SW480 (cell line): ENCODE measurements around the gene IFFO2.

ENCODE experiments used
- DNase-seq: peaks from one replicate; pipeline ENCODE4 v3.0.0-alpha.2; 2016; ENCODE audit warnings: low spot score

The IFFO2 gene

DNA sequence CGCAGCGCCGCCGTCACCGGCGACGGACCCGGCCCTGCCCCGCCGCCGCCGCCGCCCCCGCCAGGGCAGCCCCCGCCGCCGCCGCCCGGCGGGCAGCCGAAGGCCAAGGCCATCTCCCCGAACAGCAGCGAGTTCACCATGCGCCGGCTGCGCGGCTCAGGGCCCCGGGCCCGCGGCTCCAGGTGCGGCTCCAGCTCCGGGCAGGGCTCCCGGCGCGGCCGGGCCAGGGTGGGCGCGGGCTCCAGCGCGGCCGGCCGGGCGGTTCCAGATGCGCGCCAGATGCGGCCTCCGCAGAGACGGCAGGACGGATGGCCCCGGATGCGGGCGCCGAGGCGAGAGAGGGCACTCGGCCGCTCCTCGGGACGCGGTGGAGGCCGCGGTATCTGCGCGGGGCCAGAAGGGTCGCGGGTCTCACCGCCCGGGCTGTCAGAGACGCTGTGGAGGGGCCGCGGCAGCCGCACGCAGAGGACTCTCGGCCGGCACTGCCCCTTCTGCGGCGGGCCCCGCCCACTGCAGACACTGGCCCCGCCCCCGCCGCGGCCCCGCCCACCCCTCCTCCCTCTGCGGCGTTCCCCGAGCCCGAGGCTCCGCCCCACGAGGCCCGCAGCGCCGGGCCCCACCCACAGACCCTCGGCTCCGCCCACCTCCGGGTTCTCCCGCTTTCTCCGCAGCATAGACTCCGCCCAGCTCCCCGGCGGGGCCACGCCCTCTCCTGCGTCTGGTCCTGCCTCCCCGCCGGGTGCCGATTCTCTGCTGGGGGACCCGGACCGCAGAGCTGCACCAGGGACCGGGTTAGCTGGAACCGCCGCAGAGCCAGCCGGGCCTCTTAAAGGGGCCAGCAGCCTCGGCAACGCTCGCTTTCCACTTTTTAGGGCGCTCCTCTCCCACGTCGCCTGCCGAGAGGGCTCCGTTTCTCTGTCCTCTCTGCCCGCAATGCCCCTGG, at the start of gene IFFO2:
TSS of gene IFFO2 (minus strand) at position 484 of the 943 bp plus-strand sequence. CDS start at position 140, 344 bp downstream.
- peak; percentile 86 for DNase-seq

DNA sequence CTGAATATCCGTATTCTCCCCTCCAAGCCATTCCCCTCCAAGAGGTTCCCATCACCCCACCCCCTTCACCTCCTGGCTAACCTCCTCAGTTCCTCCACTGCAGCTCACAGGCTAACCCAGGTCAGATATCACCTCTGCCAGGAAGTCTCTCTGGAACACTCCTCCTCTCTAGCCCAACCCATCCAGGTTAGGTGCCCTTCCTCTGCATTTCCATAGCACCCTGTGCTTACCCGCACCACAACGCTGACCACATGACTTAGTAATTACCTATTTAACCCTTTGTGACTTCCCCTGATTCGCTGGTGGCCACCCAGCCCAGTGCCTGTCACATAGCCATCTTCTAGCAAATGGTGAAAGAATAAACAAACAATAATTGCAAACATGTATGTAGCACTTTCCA, 49.5 kb upstream of the IFFO2 start:
- peak; percentile 26 for DNase-seq

DNA sequence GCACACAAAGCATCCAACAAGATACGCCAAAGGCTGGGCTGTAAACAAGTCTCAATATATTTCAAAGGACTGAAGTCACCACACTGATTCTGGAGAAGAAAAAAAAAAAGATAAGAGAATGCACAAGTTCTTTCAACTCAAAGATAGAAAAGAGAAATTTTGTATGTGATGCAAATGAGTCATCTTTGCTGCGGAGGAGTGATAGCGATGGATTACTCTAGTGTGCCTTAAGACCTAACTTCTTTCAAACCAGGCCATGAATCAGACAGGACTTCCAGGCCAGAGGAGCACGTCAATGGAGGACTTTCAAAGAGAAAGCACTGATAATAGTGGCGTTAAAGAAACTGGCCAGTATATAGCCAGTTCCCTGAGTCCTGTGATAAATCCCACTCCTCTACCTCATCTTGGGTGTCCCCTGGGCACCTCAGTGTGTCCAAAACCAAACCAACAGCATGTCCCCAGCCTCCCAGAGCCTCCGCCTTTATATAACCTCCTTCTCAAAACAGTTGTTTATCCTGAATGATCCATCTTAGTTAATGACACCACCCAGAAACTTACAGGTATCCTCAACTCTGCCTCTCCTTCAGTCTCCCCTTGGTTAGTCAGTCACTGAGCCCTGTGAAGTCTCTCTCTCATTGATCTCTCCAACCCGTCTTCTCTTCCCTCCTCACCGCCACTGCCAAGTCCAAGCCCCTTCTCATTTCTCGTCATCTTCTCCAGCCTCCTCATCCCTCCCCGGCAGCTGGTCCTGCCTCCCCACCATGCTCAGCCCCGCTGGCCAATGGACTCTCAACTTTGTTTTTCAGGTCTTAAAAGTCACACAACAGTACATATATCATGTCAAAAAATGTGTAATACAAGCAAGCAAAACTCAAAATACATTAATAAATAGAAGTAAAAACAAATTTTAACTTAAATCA, 47.2 kb upstream of the IFFO2 start:
- DNase-seq, result no peak

GRCh38 chr1:19000065-19000464, 43.6 kb upstream of the IFFO2 start:
- no peak for DNase-seq

- no peak for DNase-seq
Measured at GRCh38 chr1:18999359-18999758, 42.9 kb upstream of the IFFO2 start.

DNA sequence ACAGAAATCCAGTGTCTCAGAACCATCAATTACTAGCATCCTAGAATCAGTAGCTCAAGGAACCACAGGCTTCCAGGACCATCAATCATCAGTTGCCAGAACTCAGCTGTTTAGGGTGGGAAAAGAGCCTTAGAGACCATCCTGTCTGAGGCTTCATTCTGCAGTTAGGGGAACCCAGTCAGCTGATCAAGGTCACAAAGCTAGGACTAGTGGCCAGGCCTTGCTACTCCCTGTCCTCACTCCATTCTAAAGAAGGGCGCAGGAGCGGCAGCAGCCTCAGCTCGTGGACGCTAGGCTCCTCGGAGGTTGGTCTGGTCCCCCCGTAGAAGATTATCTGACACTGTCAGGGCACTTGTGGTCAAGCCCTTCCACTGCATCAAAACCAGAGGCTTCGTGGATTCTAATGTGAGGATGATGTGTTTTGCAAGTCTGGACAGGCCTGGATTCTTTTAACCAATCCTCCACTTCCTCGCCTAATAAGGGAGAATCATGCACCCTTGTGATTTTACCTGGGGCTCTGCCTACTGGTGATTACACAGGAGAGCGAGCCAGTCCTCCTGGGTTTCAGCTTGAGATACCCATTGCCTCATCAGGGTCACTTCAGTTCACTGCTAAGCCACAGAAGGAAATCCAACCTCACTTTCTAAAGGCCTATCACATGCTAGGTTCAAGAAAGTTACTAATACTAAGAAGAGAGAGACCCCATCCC, 41.7 kb upstream of the IFFO2 start:
- no peak for DNase-seq

- DNase-seq, result no peak
Measured at GRCh38 chr1:18997508-18997907, 41.0 kb upstream of the IFFO2 start.

- DNase-seq, result no peak
Measured at GRCh38 chr1:18996548-18997177, 40.2 kb upstream of the IFFO2 start.

- no peak for DNase-seq
Measured at GRCh38 chr1:18994381-18994780, 37.9 kb upstream of the IFFO2 start.

DNA sequence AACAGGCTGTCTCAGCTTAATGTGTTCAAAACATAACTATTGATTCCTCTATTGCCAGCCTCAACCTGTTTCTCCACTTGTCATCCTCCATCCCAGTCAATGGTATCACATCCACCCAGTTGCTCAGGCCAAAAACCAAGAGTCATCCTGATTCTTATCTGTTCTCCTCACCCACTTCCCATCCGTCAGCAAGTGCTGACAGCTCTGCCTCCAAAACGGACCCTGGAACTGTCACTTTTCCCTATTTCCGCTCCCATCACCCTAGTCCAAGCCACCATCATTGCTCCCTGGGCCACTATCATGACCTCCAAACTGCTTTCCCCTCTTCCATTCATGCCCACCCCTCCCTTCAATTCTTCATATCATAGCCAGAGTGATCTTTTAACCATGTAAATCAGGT, 36.2 kb upstream of the IFFO2 start:
- DNase-seq, result no peak

DNA sequence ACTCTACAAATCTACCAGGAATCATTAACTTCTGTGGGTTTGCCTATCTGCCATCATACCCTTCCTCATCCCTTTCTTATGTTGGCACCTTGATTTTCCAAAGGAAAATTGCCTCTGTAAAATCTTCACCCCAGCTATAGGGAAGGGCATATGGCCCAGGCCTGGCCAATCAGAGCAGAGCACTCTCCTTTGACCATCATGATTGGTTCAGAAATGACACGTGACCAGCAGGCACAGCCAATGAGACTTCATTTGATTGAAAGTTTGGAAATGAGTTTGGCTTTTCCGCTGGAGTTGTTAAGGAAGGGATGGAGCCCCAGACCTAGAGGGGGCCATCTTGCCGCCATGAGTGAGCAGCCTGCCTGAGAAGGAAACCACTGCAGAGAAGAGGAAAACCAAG, 35.1 kb upstream of the IFFO2 start:
- DNase-seq, result no peak

GRCh38 chr1:18989896-18990295, 33.4 kb upstream of the IFFO2 start:
- DNase-seq, result no peak

DNA sequence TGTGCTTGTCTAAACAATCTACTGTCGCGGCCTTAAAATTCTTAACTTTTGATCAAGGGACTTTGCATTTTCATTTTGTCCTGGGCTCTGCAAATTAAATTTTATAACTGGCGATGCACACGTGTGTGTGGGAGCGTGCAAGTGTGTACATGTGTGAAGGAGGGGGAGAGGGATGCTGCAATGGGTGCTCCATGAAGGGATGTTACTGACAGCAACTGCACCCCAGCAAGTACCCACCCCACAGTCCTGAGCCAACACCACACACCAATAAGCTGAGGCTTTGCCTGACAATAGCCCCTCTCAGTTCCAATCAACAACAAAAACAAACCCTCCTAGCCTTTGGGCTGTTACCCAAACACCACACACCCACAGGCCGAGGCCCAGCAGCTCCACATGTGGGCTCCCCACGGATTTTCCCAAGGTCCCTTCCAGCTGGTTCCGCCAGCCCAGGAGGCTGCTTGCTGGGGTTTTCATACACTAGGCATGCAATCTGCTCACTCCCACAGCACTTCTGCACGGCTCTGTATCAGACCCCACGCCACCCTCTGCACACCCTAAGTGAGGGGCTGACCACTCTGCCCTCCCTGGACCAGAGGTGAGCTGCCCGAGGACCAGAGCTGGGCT, 32.8 kb upstream of the IFFO2 start:
- no peak for DNase-seq

- DNase-seq, result no peak
Measured at GRCh38 chr1:18981242-18981641, 24.8 kb upstream of the IFFO2 start.

DNA sequence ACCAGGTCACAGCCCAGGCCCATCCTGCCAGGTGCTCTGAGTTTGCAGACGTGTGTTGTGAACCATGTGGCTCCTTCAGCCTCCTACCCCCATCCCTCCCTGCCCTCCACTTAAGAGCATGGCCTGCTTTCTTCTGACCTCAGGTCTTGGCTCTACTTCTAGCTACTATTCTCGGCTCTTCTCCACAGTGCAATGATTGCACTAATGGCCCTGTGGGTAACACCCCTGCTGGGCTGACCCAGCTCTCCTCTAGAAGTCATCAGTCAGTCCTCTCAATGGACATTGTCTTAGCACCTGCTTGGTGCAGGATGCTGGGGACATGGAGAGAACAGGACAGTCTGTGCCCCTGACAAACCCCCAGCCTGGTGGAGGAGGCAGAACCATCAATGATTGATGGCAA, 22.2 kb upstream of the IFFO2 start:
- DNase-seq, result no peak

- no peak for DNase-seq
Measured at GRCh38 chr1:18977428-18977827, 21.0 kb upstream of the IFFO2 start.

DNA sequence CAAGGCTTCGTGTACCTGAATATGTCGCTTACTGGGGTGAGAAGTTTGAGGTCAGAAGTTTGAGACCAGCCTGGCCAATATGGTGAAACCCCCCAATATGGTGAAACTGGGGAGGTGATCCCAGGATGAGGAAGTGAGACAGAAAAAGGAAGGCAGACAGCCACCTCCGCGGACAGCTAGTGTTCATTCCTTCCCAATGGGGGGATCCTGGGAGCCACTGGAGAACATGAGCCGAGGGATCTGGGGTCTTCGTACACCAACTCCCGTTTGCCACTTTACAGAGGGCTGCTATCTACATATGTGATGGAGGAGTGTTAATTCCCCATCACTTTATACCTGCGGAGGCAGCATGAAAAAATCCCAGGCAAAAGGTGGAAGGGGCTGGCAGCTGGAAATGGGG, 19.6 kb upstream of the IFFO2 start:
- no peak for DNase-seq

DNA sequence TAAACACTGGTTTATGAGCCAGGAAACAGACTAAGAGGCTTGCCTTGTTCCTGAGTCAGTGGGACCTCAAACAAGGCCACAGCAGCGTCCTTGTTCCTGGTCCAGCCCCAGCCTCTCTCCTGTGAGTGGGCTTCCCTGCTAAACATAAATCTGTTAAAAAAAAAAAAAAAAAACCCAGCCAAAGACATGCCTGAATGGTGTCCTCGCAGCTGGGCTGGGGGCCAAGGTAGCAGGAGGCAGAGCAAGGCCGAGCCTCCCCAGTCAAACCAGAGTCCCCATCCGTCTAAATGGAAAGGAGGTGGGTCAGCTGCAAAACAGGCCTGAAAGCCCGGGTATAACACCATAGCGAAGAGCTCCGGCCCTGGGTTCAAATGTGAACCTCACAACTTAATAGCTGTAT, 18.1 kb upstream of the IFFO2 start:
- DNase-seq, result no peak

DNA sequence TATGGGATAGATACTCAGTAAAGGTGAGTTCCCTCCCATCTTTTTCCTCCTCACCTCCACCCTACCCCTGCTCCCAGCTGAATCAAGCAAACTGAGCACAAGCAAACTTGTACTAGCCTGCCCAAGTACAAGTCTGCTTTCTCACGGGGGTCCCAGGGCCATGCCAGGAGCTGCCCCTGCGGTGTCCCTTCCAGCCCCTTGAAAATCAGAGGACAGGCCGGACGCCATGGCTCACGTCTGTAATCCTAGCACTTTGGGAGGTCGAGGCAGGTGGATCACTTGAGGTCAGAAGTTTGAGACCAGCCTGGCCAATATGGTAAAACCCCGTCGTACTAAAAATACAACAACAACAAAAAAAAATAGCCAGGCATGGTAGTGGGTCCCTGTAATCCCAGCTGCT, 17.5 kb upstream of the IFFO2 start:
- DNase-seq, result no peak

GRCh38 chr1:18973446-18973955, 17.0 kb upstream of the IFFO2 start:
- no peak for DNase-seq

DNA sequence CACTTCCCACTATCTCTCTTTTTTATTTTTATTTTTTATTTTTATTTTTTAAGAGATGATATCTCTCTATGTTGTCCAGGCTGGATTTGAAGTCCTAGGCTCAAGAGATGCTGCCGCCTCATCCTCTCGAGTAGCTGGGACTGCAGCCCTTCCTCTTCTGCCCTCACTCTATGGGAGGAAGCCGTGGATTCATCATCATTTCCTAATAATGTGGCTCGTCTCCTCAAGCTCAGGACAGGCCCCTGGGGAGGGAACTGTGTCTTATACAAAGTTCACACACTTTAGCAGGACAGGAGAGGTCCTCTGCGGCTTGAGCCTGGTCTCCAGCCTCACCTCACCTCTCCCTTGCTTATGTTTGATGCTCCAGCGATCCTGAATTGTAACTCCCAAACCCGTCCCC, 16.5 kb upstream of the IFFO2 start:
- DNase-seq, result no peak
